Neural progenitor cell (in vitro differentiated cells): ENCODE data around the gene IL5. TPM values are rescaled to one million over a fixed set of nuclear protein-coding genes. Genes with fewer than 3 reads are reported as not detected.

Experiments
- DNase-seq: peaks from one replicate; pipeline ENCODE4 v3.0.0-alpha.2; 2016; ENCODE audit warnings: low spot score
- H2AFZ ChIP-seq: fragments of 200-600 bp; sonication (generic); replicated peaks from 2 replicates; pipeline ENCODE4 v1.6.1; 2016; ENCODE audit warnings: antibody characterized with exemption
- H3F3A ChIP-seq: fragments of 200-600 bp; sonication (generic); 2 replicates; pipeline ENCODE4 v1.6.1; 2016; ENCODE audit warnings: antibody characterized with exemption, low read depth
- H3K27ac ChIP-seq: fragments of 200-600 bp; sonication (generic); 2 replicates; pipeline ENCODE4 v1.5.1; 2016; ENCODE audit warnings: mild to moderate bottlenecking
- H3K27me3 ChIP-seq: fragments of 200-600 bp; sonication (generic); 2 replicates; pipeline ENCODE4 v1.6.1; 2016; ENCODE audit warnings: mild to moderate bottlenecking, moderate library complexity
- H3K36me3 ChIP-seq: fragments of 200-600 bp; sonication (generic); 2 replicates; pipeline ENCODE4 v1.5.1; 2016
- H3K4me1 ChIP-seq: fragments of 200-600 bp; sonication (generic); 2 replicates; pipeline ENCODE4 v1.6.1; 2016; ENCODE audit warnings: mixed run types
- H3K4me2 ChIP-seq: fragments of 200-600 bp; sonication (generic); 2 replicates; pipeline ENCODE4 v1.6.1; 2016
- H3K4me3 ChIP-seq: fragments of 200-600 bp; sonication (generic); 2 replicates; pipeline ENCODE4 v1.5.1; 2016
- H3K79me2 ChIP-seq: fragments of 200-600 bp; sonication (generic); 2 replicates; pipeline ENCODE4 v1.6.1; 2016; ENCODE audit warnings: low read depth
- H3K9ac ChIP-seq: fragments of 200-600 bp; sonication (generic); 2 replicates; pipeline ENCODE4 v1.6.1; 2016
- H3K9me3 ChIP-seq: fragments of 200-600 bp; sonication (generic); 2 replicates; pipeline ENCODE4 v1.5.1; 2016; ENCODE audit warnings: low read depth
- H4K20me1 ChIP-seq: fragments of 200-600 bp; sonication (generic); 2 replicates; pipeline ENCODE4 v1.6.1; 2016; ENCODE audit warnings: low read depth
- H3K27ac Mint-ChIP-seq: 3 replicates; pipeline ENCODE4 v1.8.0; 2021; ENCODE audit warnings: mixed read lengths
- H3K27me3 Mint-ChIP-seq: 2 replicates; pipeline ENCODE4 v1.8.0; 2022; ENCODE audit warnings: low read depth, mild to moderate bottlenecking, inconsistent platforms, moderate library complexity, mixed read lengths; ENCODE audit not compliant: insufficient read depth
- H3K36me3 Mint-ChIP-seq: 3 replicates; pipeline ENCODE4 v1.8.0; 2021; ENCODE audit warnings: mixed read lengths
- H3K4me1 Mint-ChIP-seq: 3 replicates; pipeline ENCODE4 v1.8.0; 2021; ENCODE audit warnings: mixed read lengths
- H3K4me3 Mint-ChIP-seq: 3 replicates; pipeline ENCODE4 v1.8.0; 2021; ENCODE audit warnings: mild to moderate bottlenecking, moderate library complexity, mixed read lengths
- H3K9me3 Mint-ChIP-seq: 3 replicates; pipeline ENCODE4 v1.8.0; 2020; ENCODE audit warnings: mixed read lengths
- CTCF ChIP-seq: fragments of 200-600 bp; sonication (generic); IDR thresholded peaks from 2 replicates; pipeline ENCODE4 v1.5.1; 2017; ENCODE audit warnings: antibody characterized with exemption, mild to moderate bottlenecking
- EZH2 ChIP-seq: fragments of 200-600 bp; sonication (generic); IDR thresholded peaks from 2 replicates; pipeline ENCODE4 v1.6.1; 2017; ENCODE audit warnings: antibody characterized with exemption, mild to moderate bottlenecking, moderate library complexity
- EZH2phosphoT487 ChIP-seq: fragments of 200-600 bp; sonication (generic); IDR thresholded peaks from 2 replicates; pipeline ENCODE4 v1.6.1; 2017; ENCODE audit warnings: antibody characterized with exemption
- total RNA-seq: library from RNA; depleted of rRNA; stranded (reverse); fragments of >200 nt; gene quantifications from 2 replicates; pipeline ENCODE4 v1.2.3, GENCODE V29; 2015; ENCODE audit warnings: low replicate concordance

The IL5 gene
- total RNA-seq, 1 donor from 2014 or later: not detected

- peak; percentile 56 for DNase-seq
- H3K27ac ChIP-seq: peak overlapping the region; percentile 72
- H3K4me1 Mint-ChIP-seq: peaks cover 20% of the 10 kb centered on the region
Measured at GRCh38 chr5:132557478-132558172, 14.3 kb upstream of the IL5 start.

GRCh38 chr5:132556763-132557477, 13.6 kb upstream of the IL5 start, which contains the start of gene RAD50:
TSS of gene RAD50 (plus strand) at chr5:132556977. CDS start at chr5:132557325, 348 bp downstream.
- Histone ChIP-seq H3K9me3 (no peaks in the 10 kb centered on the region), H3F3A (peaks cover 26% of the 10 kb centered on the region), H3K4me1 (peaks cover 8% of the 10 kb centered on the region), H2AFZ (peak within 1 kb of the TSS; percentile 89), H3K27me3 (no peaks in the 10 kb centered on the region), H4K20me1 (no peaks in the 10 kb centered on the region), H3K27ac (peak within 1 kb of the TSS; percentile 72), H3K36me3 (peaks cover 7% of the 10 kb centered on the region), H3K79me2 (peaks cover 39% of the 10 kb centered on the region), H3K4me3 (peak within 1 kb of the TSS; percentile 66), H3K9ac (peak within 1 kb of the TSS; percentile 28), H3K4me2 (peak within 1 kb of the TSS; percentile 85)
- TF ChIP-seq EZH2phosphoT487 (no peak), EZH2 (peak; percentile 42)
- peak; percentile 89 for DNase-seq
- H3K36me3 Mint-ChIP-seq: no peaks in the 10 kb centered on the region
- H3K27me3 Mint-ChIP-seq: no peaks in the 10 kb centered on the region
- peaks cover 20% of the 10 kb centered on the region for H3K4me1 Mint-ChIP-seq
- peak within 1 kb of the TSS; percentile 94 for H3K27ac Mint-ChIP-seq
- peaks cover 7% of the 10 kb centered on the region for H3K9me3 Mint-ChIP-seq
- H3K4me3 Mint-ChIP-seq: peak within 1 kb of the TSS; percentile 93

More at GRCh38 chr5:132557478-132558172, 14.3 kb upstream of the IL5 start:
- H3K4me2 ChIP-seq: peak overlapping the region; percentile 85
- no peak for TF ChIP-seq CTCF
- TF ChIP-seq EZH2phosphoT487: no peak
- peak; percentile 6 for TF ChIP-seq EZH2
- peaks cover 7% of the 10 kb centered on the region for H3K9me3 Mint-ChIP-seq
- H3K79me2 ChIP-seq: peaks cover 46% of the 10 kb centered on the region
- H3K4me3 ChIP-seq: peak overlapping the region; percentile 66
- H3K36me3 ChIP-seq: peaks cover 7% of the 10 kb centered on the region
- no peaks in the 10 kb centered on the region for H4K20me1 ChIP-seq
- H3F3A ChIP-seq: peaks cover 26% of the 10 kb centered on the region
- peak overlapping the region; percentile 89 for H2AFZ ChIP-seq
- peaks cover 8% of the 10 kb centered on the region for H3K4me1 ChIP-seq
- no peaks in the 10 kb centered on the region for H3K36me3 Mint-ChIP-seq
- no peaks in the 10 kb centered on the region for H3K27me3 ChIP-seq
- peak overlapping the region; percentile 93 for H3K4me3 Mint-ChIP-seq
- H3K27me3 Mint-ChIP-seq: no peaks in the 10 kb centered on the region
- no peaks in the 10 kb centered on the region for H3K9me3 ChIP-seq
- peak overlapping the region; percentile 28 for H3K9ac ChIP-seq
- H3K27ac Mint-ChIP-seq: peak overlapping the region; percentile 94

- TF ChIP-seq CTCF (no peak), EZH2 (no peak), EZH2phosphoT487 (no peak)
- Mint-ChIP-seq H3K9me3 (peaks cover 7% of the 10 kb centered on the region), H3K36me3 (no peaks in the 10 kb centered on the region), H3K27ac (peak overlapping the region; percentile 55), H3K4me3 (peak overlapping the region; percentile 93), H3K4me1 (peaks cover 20% of the 10 kb centered on the region), H3K27me3 (no peaks in the 10 kb centered on the region)
- Histone ChIP-seq H3K27ac (peak overlapping the region; percentile 72), H3K79me2 (peaks cover 37% of the 10 kb centered on the region), H3K4me1 (peaks cover 8% of the 10 kb centered on the region), H3K9ac (no peak overlapping the region), H4K20me1 (no peaks in the 10 kb centered on the region), H3K27me3 (no peaks in the 10 kb centered on the region), H2AFZ (peak overlapping the region; percentile 89), H3F3A (peaks cover 26% of the 10 kb centered on the region), H3K9me3 (no peaks in the 10 kb centered on the region), H3K36me3 (peaks cover 7% of the 10 kb centered on the region), H3K4me2 (peak overlapping the region; percentile 85), H3K4me3 (peak overlapping the region; percentile 66)
- DNase-seq: no peak
Measured at GRCh38 chr5:132556153-132556762, 12.9 kb upstream of the IL5 start.
